Measurements from ENCODE around the gene PTCH1. TPM values are rescaled to one million over a fixed set of nuclear protein-coding genes. Genes with fewer than 3 reads are reported as not detected.

Gene PTCH1
- total and polyA plus RNA-seq, 4 donors = 3.1 to 31.1 (median 12.1) TPM

DNA sequence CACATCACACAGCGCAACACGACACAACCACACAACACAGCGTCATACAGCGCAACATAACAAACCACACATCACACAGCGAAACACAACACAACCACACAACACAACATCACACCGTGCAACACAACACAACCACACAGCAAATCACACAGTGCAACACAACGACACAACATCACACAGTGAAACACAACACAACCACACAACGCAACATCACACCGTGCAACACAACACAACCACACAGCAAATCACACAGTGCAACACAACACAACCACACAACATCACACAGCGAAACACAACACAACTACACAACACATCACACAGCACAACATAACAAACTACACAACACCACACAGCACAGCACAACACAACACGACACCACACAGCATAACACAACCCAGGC is 40.4 kb upstream of the PTCH1 start:
- TF ChIP-seq, protein P1, sequence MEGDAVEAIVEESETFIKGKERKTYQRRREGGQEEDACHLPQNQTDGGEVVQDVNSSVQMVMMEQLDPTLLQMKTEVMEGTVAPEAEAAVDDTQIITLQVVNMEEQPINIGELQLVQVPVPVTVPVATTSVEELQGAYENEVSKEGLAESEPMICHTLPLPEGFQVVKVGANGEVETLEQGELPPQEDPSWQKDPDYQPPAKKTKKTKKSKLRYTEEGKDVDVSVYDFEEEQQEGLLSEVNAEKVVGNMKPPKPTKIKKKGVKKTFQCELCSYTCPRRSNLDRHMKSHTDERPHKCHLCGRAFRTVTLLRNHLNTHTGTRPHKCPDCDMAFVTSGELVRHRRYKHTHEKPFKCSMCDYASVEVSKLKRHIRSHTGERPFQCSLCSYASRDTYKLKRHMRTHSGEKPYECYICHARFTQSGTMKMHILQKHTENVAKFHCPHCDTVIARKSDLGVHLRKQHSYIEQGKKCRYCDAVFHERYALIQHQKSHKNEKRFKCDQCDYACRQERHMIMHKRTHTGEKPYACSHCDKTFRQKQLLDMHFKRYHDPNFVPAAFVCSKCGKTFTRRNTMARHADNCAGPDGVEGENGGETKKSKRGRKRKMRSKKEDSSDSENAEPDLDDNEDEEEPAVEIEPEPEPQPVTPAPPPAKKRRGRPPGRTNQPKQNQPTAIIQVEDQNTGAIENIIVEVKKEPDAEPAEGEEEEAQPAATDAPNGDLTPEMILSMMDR (IDR thresholded peaks at IDR 0.05; ENCODE audit: control extremely low read depth, extremely low read depth) = no peak
- DNase-seq (no peak), ATAC-seq (ENCODE audit: insufficient read depth, low FRiP score) (no peak)
- Histone ChIP-seq H3K4me3 (no peak overlapping the region), H3K27ac (ENCODE audit: low read depth in 1 of 2, low read length in 1 of 2) (no peak overlapping the region), H3K27me3 (ENCODE audit: control insufficient read depth in 3 of 3, insufficient read depth in 3 of 3, low read length in 2 of 3) (no peaks in the 10 kb centered on the region), H3K36me3 (ENCODE audit: control insufficient read depth in 4 of 4, insufficient read depth in 4 of 4, low read length in 4 of 4) (no peaks in the 10 kb centered on the region), H3K4me1 (ENCODE audit: control insufficient read depth in 5 of 5, insufficient read depth in 5 of 5, low read length in 5 of 5) (peaks cover 0 to 3% (median 0%) of the 10 kb centered on the region in 5 donors), H3K9me3 (ENCODE audit: control insufficient read depth in 4 of 4, insufficient read depth in 3 of 4, low read length in 3 of 4) (peaks cover 0 to 11% (median 0%) of the 10 kb centered on the region in 4 donors), H3K9ac (ENCODE audit: insufficient read depth in 1 of 2, low read length in 2 of 2) (no peak overlapping the region)
- 92 to 98% methylated on average over 11 of the region's 11 CpGs for WGBS, 2 donors

DNA sequence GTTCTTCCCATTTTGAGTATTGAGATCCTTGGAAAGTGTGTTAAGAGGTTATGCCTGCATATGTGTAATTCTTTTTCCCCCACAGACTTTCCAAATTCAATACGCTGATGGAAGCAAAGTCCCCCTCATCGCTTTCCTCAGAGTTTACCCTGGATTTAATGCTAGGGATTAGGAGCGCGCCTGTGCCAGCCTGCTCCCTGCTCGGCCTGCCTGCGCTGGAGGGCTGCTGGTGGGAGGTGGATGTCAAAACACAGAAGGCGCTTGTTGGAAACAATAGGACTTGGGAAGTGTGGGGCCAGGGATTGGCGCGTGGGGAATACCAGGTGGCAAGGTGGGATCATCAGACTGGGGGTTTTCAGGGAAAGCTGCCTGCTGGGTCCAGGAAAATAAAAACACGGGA is 39.8 kb upstream of the PTCH1 start:
- TF ChIP-seq, protein P1 (IDR thresholded peaks at IDR 0.05; ENCODE audit: control extremely low read depth, extremely low read depth) = no peak
- 75 to 81% methylated on average over 10 of the region's 10 CpGs for WGBS, 2 donors
- ATAC-seq (ENCODE audit: insufficient read depth, low FRiP score) (no peak), DNase-seq (no peak)
- H3K27me3 ChIP-seq (ENCODE audit: control insufficient read depth in 3 of 3, insufficient read depth in 3 of 3, low read length in 2 of 3) = no peaks in the 10 kb centered on the region
- no peak overlapping the region for H3K27ac ChIP-seq (ENCODE audit: low read depth in 1 of 2, low read length in 1 of 2)
- no peaks in the 10 kb centered on the region for H3K36me3 ChIP-seq (ENCODE audit: control insufficient read depth in 4 of 4, insufficient read depth in 4 of 4, low read length in 4 of 4)
- H3K9ac ChIP-seq (ENCODE audit: insufficient read depth in 1 of 2, low read length in 2 of 2) = no peak overlapping the region
- H3K9me3 ChIP-seq (ENCODE audit: control insufficient read depth in 4 of 4, insufficient read depth in 3 of 4, low read length in 3 of 4) = peaks cover 0 to 11% (median 0%) of the 10 kb centered on the region in 4 donors
- peaks cover 0 to 3% (median 0%) of the 10 kb centered on the region in 5 donors for H3K4me1 ChIP-seq (ENCODE audit: control insufficient read depth in 5 of 5, insufficient read depth in 5 of 5, low read length in 5 of 5)
- H3K4me3 ChIP-seq = no peak overlapping the region

DNA sequence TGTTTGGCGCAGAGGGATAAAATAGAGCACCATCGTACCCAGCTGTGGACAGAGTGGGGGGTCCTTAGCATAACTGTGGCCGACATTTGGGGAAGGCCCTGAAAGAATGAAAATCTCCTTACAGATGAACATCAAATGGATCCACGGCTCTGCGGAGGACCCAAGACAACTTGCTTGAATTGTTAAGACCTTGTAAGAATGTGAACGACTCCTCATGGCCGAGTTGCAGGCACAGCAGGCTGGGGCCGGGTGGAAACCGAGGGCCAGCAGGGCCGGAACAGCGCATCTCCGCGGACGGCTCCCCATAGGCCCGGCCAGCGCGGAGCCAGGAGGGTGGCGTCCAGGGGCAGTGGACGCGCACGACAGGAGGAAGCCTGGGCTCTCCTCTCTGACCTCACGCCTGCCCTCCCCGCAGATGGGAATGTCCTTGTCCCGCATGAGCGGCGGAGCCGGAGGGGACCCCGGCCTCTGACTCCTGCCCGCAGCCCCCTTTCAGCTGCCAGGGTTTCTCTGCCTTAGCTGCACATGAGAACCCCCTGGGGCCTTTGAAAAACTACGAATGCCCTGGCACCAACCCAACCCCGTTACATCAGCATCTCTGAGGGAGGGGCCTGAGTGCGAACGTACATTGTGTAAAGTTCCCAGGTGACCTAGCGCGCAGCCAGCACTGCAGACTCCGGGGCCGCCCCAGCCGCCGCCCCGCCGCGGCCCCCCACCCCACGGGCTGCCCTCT is 36.2 kb upstream of the PTCH1 start:
- WGBS, 2 donors = 26 to 28% methylated on average over 43 of the region's 43 CpGs
- DNase-seq = peak; percentile 58 to 75 (median 71)

More for the DNA sequence above, 36.2 kb upstream of the PTCH1 start:
- Histone ChIP-seq H3K36me3 (ENCODE audit: control insufficient read depth in 4 of 4, insufficient read depth in 4 of 4, low read length in 4 of 4) (no peaks in the 10 kb centered on the region), H3K27me3 (ENCODE audit: control insufficient read depth in 3 of 3, insufficient read depth in 3 of 3, low read length in 2 of 3) (no peaks in the 10 kb centered on the region), H3K4me3 (no peak overlapping the region), H3K27ac (ENCODE audit: low read depth in 1 of 2, low read length in 1 of 2) (no peak overlapping the region), H3K4me1 (ENCODE audit: control insufficient read depth in 5 of 5, insufficient read depth in 5 of 5, low read length in 5 of 5) (peaks cover 0 to 3% (median 0%) of the 10 kb centered on the region in 5 donors), H3K9me3 (ENCODE audit: control insufficient read depth in 4 of 4, insufficient read depth in 3 of 4, low read length in 3 of 4) (peaks cover 0 to 11% (median 0%) of the 10 kb centered on the region in 4 donors), H3K9ac (ENCODE audit: insufficient read depth in 1 of 2, low read length in 2 of 2) (no peak overlapping the region)
- TF ChIP-seq, protein P1 (IDR thresholded peaks at IDR 0.05; ENCODE audit: control extremely low read depth, extremely low read depth) = no peak
- ATAC-seq (ENCODE audit: insufficient read depth, low FRiP score) = no peak
